K562 (cell line): ENCODE measurements around the gene LCNL1. TPM values are rescaled to one million over a fixed set of nuclear protein-coding genes. Genes with fewer than 3 reads are reported as not detected.

ENCODE experiments used
- FIP1L1 ChIP-seq: fragments of 200-400 bp; formaldehyde crosslinking; IDR thresholded peaks from 2 replicates; pipeline ENCODE4 v1.6.1; 2018; ENCODE audit warnings: mild to moderate bottlenecking, low read depth, low read length; ENCODE audit not compliant: poor library complexity, severe bottlenecking
- RHOXF2B ChIP-seq: fragments of 250-450 bp; sonication (Bioruptor Pico); conservative IDR thresholded peaks from 2 replicates; pipeline ENCODE4 v1.5.1; 2021
- XRCC4 ChIP-seq: IDR thresholded peaks from one replicate; pipeline ENCODE4 v1.6.1; 2011; ENCODE audit not compliant: insufficient read depth, insufficient read length; ENCODE audit errors: extremely low read depth
- ZFP30 ChIP-seq: fragments of 250-450 bp; sonication (Bioruptor Pico); IDR thresholded peaks from 2 replicates; pipeline ENCODE4 v1.8.0; 2022; ENCODE audit warnings: moderate library complexity, mild to moderate bottlenecking, inconsistent platforms, borderline replicate concordance
- ZNF212 ChIP-seq: fragments of 450-650 bp; formaldehyde crosslinking; IDR thresholded peaks from 2 replicates; pipeline ENCODE4 v1.4.0; 2020; ENCODE audit warnings: mild to moderate bottlenecking
- ZNF316 ChIP-seq: fragments of 450-650 bp; IDR thresholded peaks from 2 replicates; pipeline ENCODE4 v1.6.1; 2016
- ZNF431 ChIP-seq: sonication (generic); formaldehyde crosslinking; IDR thresholded peaks from 2 replicates; pipeline ENCODE4 v1.8.0; 2022; ENCODE audit warnings: mild to moderate bottlenecking, missing genetic modification reagents
- polyA plus RNA-seq, 8 experiments: library from polyadenylated mRNA; depleted of rRNA in 4 of 8; stranded (reverse) in 5 of 8; unstranded in 3 of 8; fragments of >200 nt; fragmentation: Nextera tagmentation in 2 of 8; fragmentation: Illumina TruSeq in 1 of 8; extraction: Ambion mirVana in 2 of 8; extraction: Trizol in 1 of 8; gene quantifications; 2 replicates each; pipeline versions ENCODE4 v1.2.1 to v1.2.3, GENCODE V29; 2011 to 2014; ENCODE audit warnings: inconsistent platforms in 1 of 8, missing spikeins in 1 of 8
- total RNA-seq, 7 experiments: library from RNA; depleted of rRNA in 6 of 7; stranded (reverse); fragments of >200 nt in 6 of 7; fragmentation: Illumina TruSeq in 2 of 7; extraction: Trizol in 2 of 7; gene quantifications; 2 replicates each; pipeline versions ENCODE4 v1.2.1 to v1.2.3, GENCODE V29; 2011 to 2021; ENCODE audit warnings: low replicate concordance in 1 of 7
- TF ChIP-seq, protein P1 (sequence below): fragments of 200-600 bp; sonication (generic); IDR thresholded peaks from one replicate; pipeline ENCODE4 v1.6.1; 2012; ENCODE audit warnings: mild to moderate bottlenecking, low read depth, low read length, inconsistent platforms
- TF ChIP-seq, protein P2 (sequence below): sonication (generic); formaldehyde crosslinking; IDR thresholded peaks from 2 replicates; pipeline ENCODE4 v1.8.0; 2022; ENCODE audit warnings: missing genetic modification reagents, mild to moderate bottlenecking, borderline replicate concordance
- TF ChIP-seq, protein P3 (sequence below): sonication (generic); formaldehyde crosslinking; IDR thresholded peaks from 2 replicates; pipeline ENCODE4 v1.8.0; 2023; ENCODE audit warnings: missing genetic modification reagents, mild to moderate bottlenecking, borderline replicate concordance

Gene LCNL1
- total and polyA plus RNA-seq, 9 of the 15 experiments (the other 6 are each of a cell fraction or from before 2014, with no cell fraction given): 0.04 to 0.16 (median 0.04) TPM; not detected in 4

DNA sequence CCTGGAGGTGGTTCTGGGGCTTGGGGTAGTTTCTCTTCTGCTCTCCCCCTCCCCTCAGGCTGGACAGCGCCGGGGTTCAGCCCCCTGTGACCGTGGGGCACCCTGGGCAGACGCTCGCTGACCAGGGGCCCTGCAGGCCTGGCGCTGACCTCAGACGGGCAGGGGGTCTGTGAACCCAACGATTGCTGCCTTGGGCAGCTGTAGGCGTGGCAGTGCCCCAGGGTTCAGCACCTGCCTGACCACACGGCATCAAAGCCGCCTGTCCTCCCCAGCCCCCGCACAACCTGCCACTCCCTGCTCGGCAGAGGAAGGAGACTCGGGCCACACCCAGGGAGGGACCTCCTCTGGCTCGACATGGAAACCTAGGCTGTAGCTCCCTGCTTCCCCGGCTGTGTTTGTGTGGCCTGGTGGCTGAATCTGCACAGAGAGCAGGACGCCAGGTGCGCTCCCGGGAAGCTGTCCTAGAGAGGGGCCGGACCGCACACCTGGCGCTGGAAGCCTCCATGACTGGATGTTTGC is 18.6 kb upstream of the LCNL1 start (continued):
- TF ChIP-seq, protein P1, sequence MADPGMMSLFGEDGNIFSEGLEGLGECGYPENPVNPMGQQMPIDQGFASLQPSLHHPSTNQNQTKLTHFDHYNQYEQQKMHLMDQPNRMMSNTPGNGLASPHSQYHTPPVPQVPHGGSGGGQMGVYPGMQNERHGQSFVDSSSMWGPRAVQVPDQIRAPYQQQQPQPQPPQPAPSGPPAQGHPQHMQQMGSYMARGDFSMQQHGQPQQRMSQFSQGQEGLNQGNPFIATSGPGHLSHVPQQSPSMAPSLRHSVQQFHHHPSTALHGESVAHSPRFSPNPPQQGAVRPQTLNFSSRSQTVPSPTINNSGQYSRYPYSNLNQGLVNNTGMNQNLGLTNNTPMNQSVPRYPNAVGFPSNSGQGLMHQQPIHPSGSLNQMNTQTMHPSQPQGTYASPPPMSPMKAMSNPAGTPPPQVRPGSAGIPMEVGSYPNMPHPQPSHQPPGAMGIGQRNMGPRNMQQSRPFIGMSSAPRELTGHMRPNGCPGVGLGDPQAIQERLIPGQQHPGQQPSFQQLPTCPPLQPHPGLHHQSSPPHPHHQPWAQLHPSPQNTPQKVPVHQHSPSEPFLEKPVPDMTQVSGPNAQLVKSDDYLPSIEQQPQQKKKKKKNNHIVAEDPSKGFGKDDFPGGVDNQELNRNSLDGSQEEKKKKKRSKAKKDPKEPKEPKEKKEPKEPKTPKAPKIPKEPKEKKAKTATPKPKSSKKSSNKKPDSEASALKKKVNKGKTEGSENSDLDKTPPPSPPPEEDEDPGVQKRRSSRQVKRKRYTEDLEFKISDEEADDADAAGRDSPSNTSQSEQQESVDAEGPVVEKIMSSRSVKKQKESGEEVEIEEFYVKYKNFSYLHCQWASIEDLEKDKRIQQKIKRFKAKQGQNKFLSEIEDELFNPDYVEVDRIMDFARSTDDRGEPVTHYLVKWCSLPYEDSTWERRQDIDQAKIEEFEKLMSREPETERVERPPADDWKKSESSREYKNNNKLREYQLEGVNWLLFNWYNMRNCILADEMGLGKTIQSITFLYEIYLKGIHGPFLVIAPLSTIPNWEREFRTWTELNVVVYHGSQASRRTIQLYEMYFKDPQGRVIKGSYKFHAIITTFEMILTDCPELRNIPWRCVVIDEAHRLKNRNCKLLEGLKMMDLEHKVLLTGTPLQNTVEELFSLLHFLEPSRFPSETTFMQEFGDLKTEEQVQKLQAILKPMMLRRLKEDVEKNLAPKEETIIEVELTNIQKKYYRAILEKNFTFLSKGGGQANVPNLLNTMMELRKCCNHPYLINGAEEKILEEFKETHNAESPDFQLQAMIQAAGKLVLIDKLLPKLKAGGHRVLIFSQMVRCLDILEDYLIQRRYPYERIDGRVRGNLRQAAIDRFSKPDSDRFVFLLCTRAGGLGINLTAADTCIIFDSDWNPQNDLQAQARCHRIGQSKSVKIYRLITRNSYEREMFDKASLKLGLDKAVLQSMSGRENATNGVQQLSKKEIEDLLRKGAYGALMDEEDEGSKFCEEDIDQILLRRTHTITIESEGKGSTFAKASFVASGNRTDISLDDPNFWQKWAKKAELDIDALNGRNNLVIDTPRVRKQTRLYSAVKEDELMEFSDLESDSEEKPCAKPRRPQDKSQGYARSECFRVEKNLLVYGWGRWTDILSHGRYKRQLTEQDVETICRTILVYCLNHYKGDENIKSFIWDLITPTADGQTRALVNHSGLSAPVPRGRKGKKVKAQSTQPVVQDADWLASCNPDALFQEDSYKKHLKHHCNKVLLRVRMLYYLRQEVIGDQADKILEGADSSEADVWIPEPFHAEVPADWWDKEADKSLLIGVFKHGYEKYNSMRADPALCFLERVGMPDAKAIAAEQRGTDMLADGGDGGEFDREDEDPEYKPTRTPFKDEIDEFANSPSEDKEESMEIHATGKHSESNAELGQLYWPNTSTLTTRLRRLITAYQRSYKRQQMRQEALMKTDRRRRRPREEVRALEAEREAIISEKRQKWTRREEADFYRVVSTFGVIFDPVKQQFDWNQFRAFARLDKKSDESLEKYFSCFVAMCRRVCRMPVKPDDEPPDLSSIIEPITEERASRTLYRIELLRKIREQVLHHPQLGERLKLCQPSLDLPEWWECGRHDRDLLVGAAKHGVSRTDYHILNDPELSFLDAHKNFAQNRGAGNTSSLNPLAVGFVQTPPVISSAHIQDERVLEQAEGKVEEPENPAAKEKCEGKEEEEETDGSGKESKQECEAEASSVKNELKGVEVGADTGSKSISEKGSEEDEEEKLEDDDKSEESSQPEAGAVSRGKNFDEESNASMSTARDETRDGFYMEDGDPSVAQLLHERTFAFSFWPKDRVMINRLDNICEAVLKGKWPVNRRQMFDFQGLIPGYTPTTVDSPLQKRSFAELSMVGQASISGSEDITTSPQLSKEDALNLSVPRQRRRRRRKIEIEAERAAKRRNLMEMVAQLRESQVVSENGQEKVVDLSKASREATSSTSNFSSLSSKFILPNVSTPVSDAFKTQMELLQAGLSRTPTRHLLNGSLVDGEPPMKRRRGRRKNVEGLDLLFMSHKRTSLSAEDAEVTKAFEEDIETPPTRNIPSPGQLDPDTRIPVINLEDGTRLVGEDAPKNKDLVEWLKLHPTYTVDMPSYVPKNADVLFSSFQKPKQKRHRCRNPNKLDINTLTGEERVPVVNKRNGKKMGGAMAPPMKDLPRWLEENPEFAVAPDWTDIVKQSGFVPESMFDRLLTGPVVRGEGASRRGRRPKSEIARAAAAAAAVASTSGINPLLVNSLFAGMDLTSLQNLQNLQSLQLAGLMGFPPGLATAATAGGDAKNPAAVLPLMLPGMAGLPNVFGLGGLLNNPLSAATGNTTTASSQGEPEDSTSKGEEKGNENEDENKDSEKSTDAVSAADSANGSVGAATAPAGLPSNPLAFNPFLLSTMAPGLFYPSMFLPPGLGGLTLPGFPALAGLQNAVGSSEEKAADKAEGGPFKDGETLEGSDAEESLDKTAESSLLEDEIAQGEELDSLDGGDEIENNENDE: no peak
- TF ChIP-seq ZNF316 (no peak), RHOXF2B (CRISPR knock-in tag) (no peak), ZFP30 (CRISPR knock-in tag) (no peak), ZNF431 (CRISPR knock-in tag) (no peak), XRCC4 (no peak), FIP1L1 (no peak), ZNF212 (CRISPR knock-in tag) (no peak)
- TF ChIP-seq, protein P2, sequence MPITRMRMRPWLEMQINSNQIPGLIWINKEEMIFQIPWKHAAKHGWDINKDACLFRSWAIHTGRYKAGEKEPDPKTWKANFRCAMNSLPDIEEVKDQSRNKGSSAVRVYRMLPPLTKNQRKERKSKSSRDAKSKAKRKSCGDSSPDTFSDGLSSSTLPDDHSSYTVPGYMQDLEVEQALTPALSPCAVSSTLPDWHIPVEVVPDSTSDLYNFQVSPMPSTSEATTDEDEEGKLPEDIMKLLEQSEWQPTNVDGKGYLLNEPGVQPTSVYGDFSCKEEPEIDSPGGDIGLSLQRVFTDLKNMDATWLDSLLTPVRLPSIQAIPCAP (CRISPR knock-in tag): no peak
- TF ChIP-seq, protein P3, sequence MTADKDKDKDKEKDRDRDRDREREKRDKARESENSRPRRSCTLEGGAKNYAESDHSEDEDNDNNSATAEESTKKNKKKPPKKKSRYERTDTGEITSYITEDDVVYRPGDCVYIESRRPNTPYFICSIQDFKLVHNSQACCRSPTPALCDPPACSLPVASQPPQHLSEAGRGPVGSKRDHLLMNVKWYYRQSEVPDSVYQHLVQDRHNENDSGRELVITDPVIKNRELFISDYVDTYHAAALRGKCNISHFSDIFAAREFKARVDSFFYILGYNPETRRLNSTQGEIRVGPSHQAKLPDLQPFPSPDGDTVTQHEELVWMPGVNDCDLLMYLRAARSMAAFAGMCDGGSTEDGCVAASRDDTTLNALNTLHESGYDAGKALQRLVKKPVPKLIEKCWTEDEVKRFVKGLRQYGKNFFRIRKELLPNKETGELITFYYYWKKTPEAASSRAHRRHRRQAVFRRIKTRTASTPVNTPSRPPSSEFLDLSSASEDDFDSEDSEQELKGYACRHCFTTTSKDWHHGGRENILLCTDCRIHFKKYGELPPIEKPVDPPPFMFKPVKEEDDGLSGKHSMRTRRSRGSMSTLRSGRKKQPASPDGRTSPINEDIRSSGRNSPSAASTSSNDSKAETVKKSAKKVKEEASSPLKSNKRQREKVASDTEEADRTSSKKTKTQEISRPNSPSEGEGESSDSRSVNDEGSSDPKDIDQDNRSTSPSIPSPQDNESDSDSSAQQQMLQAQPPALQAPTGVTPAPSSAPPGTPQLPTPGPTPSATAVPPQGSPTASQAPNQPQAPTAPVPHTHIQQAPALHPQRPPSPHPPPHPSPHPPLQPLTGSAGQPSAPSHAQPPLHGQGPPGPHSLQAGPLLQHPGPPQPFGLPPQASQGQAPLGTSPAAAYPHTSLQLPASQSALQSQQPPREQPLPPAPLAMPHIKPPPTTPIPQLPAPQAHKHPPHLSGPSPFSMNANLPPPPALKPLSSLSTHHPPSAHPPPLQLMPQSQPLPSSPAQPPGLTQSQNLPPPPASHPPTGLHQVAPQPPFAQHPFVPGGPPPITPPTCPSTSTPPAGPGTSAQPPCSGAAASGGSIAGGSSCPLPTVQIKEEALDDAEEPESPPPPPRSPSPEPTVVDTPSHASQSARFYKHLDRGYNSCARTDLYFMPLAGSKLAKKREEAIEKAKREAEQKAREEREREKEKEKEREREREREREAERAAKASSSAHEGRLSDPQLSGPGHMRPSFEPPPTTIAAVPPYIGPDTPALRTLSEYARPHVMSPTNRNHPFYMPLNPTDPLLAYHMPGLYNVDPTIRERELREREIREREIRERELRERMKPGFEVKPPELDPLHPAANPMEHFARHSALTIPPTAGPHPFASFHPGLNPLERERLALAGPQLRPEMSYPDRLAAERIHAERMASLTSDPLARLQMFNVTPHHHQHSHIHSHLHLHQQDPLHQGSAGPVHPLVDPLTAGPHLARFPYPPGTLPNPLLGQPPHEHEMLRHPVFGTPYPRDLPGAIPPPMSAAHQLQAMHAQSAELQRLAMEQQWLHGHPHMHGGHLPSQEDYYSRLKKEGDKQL: no peak
